Trophoblast cell (in vitro differentiated cells and primary cell): ENCODE data around the gene ROCK2.
"Not testable (repeated sequence)": the region's sequence is repeated elsewhere in the genome, so short reads cannot be mapped to it uniquely, and the experiment has no call there.

Experiments
- DNase-seq, 2 donors: peaks; one replicate each; pipeline ENCODE4 v3.0.0-alpha.2; 2016
- H2AFZ ChIP-seq: 2 replicates; pipeline ENCODE4 v1.6.1; 2013; ENCODE audit warnings: low read length, moderate library complexity, mild to moderate bottlenecking; ENCODE audit not compliant: insufficient read depth, poor library complexity
- H2AK5ac ChIP-seq: 2 replicates; pipeline ENCODE4 v1.6.1; 2013; ENCODE audit warnings: mild to moderate bottlenecking, low read length
- H2BK120ac ChIP-seq: 2 replicates; pipeline ENCODE4 v1.6.1; 2013; ENCODE audit warnings: low read length, mild to moderate bottlenecking, moderate library complexity; ENCODE audit not compliant: insufficient read depth, poor library complexity
- H2BK12ac ChIP-seq: 2 replicates; pipeline ENCODE4 v1.6.1; 2013; ENCODE audit warnings: mild to moderate bottlenecking, low read length, moderate library complexity
- H2BK5ac ChIP-seq: 2 replicates; pipeline ENCODE4 v1.6.1; 2013; ENCODE audit warnings: low read length, low read depth, moderate library complexity, mild to moderate bottlenecking; ENCODE audit not compliant: poor library complexity
- H3K14ac ChIP-seq: 2 replicates; pipeline ENCODE4 v1.6.1; 2013; ENCODE audit warnings: mild to moderate bottlenecking, low read length
- H3K18ac ChIP-seq: 2 replicates; pipeline ENCODE4 v1.6.1; 2013; ENCODE audit warnings: mild to moderate bottlenecking, low read length
- H3K23ac ChIP-seq: 2 replicates; pipeline ENCODE4 v1.6.1; 2013; ENCODE audit warnings: low read length
- H3K27ac ChIP-seq: 2 replicates; pipeline ENCODE4 v1.5.1; 2013; ENCODE audit warnings: low read depth, mild to moderate bottlenecking, inconsistent platforms, low read length, moderate library complexity
- H3K27me3 ChIP-seq: 2 replicates; pipeline ENCODE4 v1.6.1; 2013; ENCODE audit warnings: inconsistent platforms, mild to moderate bottlenecking, low read length, moderate library complexity; ENCODE audit not compliant: insufficient read depth
- H3K36me3 ChIP-seq, 2 experiments: 1 replicate in 1 of 2; 2 replicates in 1 of 2; pipeline ENCODE4 v1.6.1; 2013; ENCODE audit warnings: low read length in 2 of 2, mild to moderate bottlenecking in 2 of 2, moderate library complexity in 1 of 2; ENCODE audit not compliant: insufficient read depth in 2 of 2, control insufficient read depth in 1 of 2
- H3K4ac ChIP-seq: 2 replicates; pipeline ENCODE4 v1.6.1; 2013; ENCODE audit warnings: low read depth, mild to moderate bottlenecking, low read length, moderate library complexity
- H3K4me1 ChIP-seq, 2 experiments: 1 replicate in 1 of 2; 2 replicates in 1 of 2; pipeline ENCODE4 v1.6.1; 2013; ENCODE audit warnings: low read length in 2 of 2, mild to moderate bottlenecking in 2 of 2, moderate library complexity in 1 of 2; ENCODE audit not compliant: insufficient read depth in 2 of 2, control insufficient read depth in 1 of 2
- H3K4me2 ChIP-seq: 2 replicates; pipeline ENCODE4 v1.6.1; 2013; ENCODE audit warnings: inconsistent platforms, mild to moderate bottlenecking, low read length, moderate library complexity
- H3K4me3 ChIP-seq: 2 replicates; pipeline ENCODE4 v1.5.1; 2013; ENCODE audit warnings: mild to moderate bottlenecking, low read depth, low read length, inconsistent platforms
- H3K79me1 ChIP-seq: one replicate; pipeline ENCODE4 v1.6.1; 2013; ENCODE audit warnings: low read length
- H3K79me2 ChIP-seq: 2 replicates; pipeline ENCODE4 v1.6.1; 2013; ENCODE audit warnings: low read length, mild to moderate bottlenecking; ENCODE audit not compliant: control insufficient read depth, insufficient read depth, poor library complexity
- H3K9ac ChIP-seq: 2 replicates; pipeline ENCODE4 v1.6.1; 2013; ENCODE audit warnings: mild to moderate bottlenecking, low read length
- H3K9me3 ChIP-seq: 2 replicates; pipeline ENCODE4 v1.6.1; 2013; ENCODE audit warnings: low read depth, mild to moderate bottlenecking, control low read depth, inconsistent platforms, low read length; ENCODE audit not compliant: insufficient read depth
- H4K12ac ChIP-seq: 2 replicates; pipeline ENCODE4 v1.6.1; 2013; ENCODE audit warnings: low read depth, mild to moderate bottlenecking, low read length, moderate library complexity
- H4K8ac ChIP-seq: 2 replicates; pipeline ENCODE4 v1.6.1; 2013; ENCODE audit warnings: low read depth, mild to moderate bottlenecking, low read length, moderate library complexity
- H4K91ac ChIP-seq: one replicate; pipeline ENCODE4 v1.6.1; 2013; ENCODE audit warnings: low read depth, mild to moderate bottlenecking, low read length, moderate library complexity
- WGBS: extraction: QIAGEN DNeasy Blood & Tissue Kit; methylation state at CpG from one replicate; pipeline ENCODE4 v1.1.7; 2013; ENCODE audit warnings: missing lambda C conversion rate; ENCODE audit not compliant: insufficient read length, insufficient coverage; ENCODE audit errors: extremely low coverage; 5-methylcytosine and 5-hydroxymethylcytosine counted together

ROCK2 gene

DNA sequence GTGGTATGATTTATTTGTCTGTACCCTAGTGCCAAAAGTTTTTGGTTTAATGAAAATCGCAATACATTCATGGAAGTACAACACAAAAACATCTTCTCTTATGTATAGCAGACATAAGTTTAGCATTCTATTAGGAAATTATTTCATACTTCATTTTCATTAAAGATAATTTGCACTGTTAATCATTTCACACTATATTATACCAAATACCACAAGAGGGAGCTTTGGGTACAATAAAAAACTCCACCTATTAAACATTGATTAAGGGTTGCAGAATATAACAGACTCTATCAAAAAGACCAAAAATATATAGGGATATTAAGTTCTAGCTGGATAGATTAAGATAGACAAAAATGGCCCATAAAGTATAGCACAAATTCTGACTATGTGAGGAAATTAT is 110.1 kb downstream of the ROCK2 start:
- no peak for DNase-seq
- H3K9ac ChIP-seq, result no peak overlapping the region
- H3K79me2 ChIP-seq, result no peaks in the 10 kb centered on the region
- H3K23ac ChIP-seq, result no peak overlapping the region
- no CpG with 5 or more reads among the region's 1 CpG for WGBS
- no peak overlapping the region for H2AFZ ChIP-seq
- H3K27ac ChIP-seq, result no peak overlapping the region
- H2BK12ac ChIP-seq, result no peak overlapping the region
- H4K91ac ChIP-seq, result no peak overlapping the region
- H3K18ac ChIP-seq, result no peak overlapping the region
- no peaks in the 10 kb centered on the region for H3K27me3 ChIP-seq
- no peak overlapping the region for H2AK5ac ChIP-seq
- no peak overlapping the region for H3K4me3 ChIP-seq
- no peak overlapping the region for H4K8ac ChIP-seq
- no peak overlapping the region for H2BK5ac ChIP-seq
- no peaks in the 10 kb centered on the region for H3K79me1 ChIP-seq
- H3K4me1 ChIP-seq, result no peaks in the 10 kb centered on the region
- no peak overlapping the region for H3K14ac ChIP-seq
- no peak overlapping the region for H2BK120ac ChIP-seq
- H4K12ac ChIP-seq, result no peak overlapping the region
- peaks cover 0 to 3% of the 10 kb centered on the region in 2 experiments for H3K36me3 ChIP-seq
- H3K4me2 ChIP-seq, result no peak overlapping the region
- no peak overlapping the region for H3K4ac ChIP-seq
- peaks cover 2% of the 10 kb centered on the region for H3K9me3 ChIP-seq

DNA sequence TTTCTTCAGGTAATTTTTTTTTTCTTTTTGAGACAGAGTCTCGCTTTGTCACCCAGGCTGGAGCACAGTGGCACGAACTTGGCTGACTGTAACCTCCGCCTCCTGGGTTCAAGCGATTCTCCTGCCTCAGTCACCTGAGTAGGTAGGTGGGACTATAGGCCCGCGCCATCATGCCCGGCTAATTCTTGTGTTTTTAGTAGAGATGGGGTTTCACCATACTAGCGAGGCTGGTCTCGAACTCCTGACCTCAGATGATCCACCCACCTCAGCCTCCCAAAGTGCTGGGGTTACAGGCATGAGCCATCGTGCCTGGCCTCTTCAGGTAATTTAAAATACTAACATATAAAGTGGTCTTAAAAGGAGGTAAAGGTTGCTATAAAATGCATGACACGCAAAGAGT is 113.2 kb downstream of the ROCK2 start:
- H3K4me3 ChIP-seq, H3K14ac ChIP-seq, H3K27me3 ChIP-seq, H2BK120ac ChIP-seq, H4K12ac ChIP-seq, H2BK5ac ChIP-seq, H3K79me2 ChIP-seq, H3K23ac ChIP-seq, H3K4me1 ChIP-seq, H3K9ac ChIP-seq, H2AFZ ChIP-seq, H3K18ac ChIP-seq, H4K8ac ChIP-seq, H3K9me3 ChIP-seq, DNase-seq, H3K4ac ChIP-seq, H4K91ac ChIP-seq, H2AK5ac ChIP-seq, H3K79me1 ChIP-seq, H3K27ac ChIP-seq, H2BK12ac ChIP-seq, H3K36me3 ChIP-seq, H3K4me2 ChIP-seq: not testable (repeated sequence)
- no CpG with 5 or more reads among the region's 11 CpGs for WGBS

DNA sequence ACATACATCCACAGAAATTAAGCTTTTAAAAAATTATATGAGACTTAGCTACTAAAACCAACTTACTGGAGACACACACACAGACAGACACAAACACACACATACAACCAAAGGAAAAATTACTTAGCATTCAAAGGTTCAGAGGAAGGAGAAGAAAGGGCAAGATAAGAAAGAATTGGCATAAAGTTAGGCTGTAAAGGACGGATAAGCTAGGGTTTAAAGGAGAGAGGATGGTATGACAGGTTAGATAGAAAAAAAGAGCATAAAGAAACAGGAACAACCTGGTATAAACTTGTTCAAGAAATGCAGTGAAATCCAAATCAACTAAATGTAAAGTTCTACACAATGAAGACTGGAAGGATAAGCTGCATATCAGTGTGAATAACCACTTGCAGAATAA is 115.7 kb downstream of the ROCK2 start:
- Histone ChIP-seq H2BK120ac (no peak overlapping the region), H3K79me2 (no peaks in the 10 kb centered on the region), H3K27ac (no peak overlapping the region), H3K36me3 (peaks cover 0 to 3% of the 10 kb centered on the region in 2 experiments), H3K79me1 (no peaks in the 10 kb centered on the region), H3K18ac (no peak overlapping the region), H2BK5ac (no peak overlapping the region), H4K91ac (no peak overlapping the region), H3K4me3 (no peak overlapping the region), H3K27me3 (no peaks in the 10 kb centered on the region), H3K9ac (no peak overlapping the region), H4K12ac (no peak overlapping the region), H3K14ac (no peak overlapping the region), H3K4me2 (no peak overlapping the region), H3K4me1 (no peaks in the 10 kb centered on the region), H2AFZ (no peak overlapping the region), H3K4ac (no peak overlapping the region), H2BK12ac (no peak overlapping the region), H2AK5ac (no peak overlapping the region), H3K23ac (no peak overlapping the region), H3K9me3 (peaks cover 2% of the 10 kb centered on the region), H4K8ac (no peak overlapping the region)
- WGBS, result no CpG with 5 or more reads among the region's 1 CpG
- DNase-seq, result no peak

GRCh38 chr2:11227595-11227994 is 116.8 kb downstream of the ROCK2 start:
- Histone ChIP-seq H3K36me3 (peaks cover 0 to 3% of the 10 kb centered on the region in 2 experiments), H3K4me2 (no peak overlapping the region), H3K79me2 (no peaks in the 10 kb centered on the region), H3K18ac (no peak overlapping the region), H2BK120ac (no peak overlapping the region), H3K27ac (no peak overlapping the region), H2AFZ (no peak overlapping the region), H3K4me3 (no peak overlapping the region), H4K8ac (no peak overlapping the region), H2AK5ac (no peak overlapping the region), H2BK5ac (no peak overlapping the region), H2BK12ac (no peak overlapping the region), H3K4me1 (no peaks in the 10 kb centered on the region), H3K14ac (no peak overlapping the region), H3K9ac (no peak overlapping the region), H4K12ac (no peak overlapping the region), H3K23ac (no peak overlapping the region), H4K91ac (no peak overlapping the region), H3K4ac (no peak overlapping the region), H3K9me3 (peaks cover 2% of the 10 kb centered on the region), H3K27me3 (no peaks in the 10 kb centered on the region), H3K79me1 (no peaks in the 10 kb centered on the region)
- no peak for DNase-seq

DNA sequence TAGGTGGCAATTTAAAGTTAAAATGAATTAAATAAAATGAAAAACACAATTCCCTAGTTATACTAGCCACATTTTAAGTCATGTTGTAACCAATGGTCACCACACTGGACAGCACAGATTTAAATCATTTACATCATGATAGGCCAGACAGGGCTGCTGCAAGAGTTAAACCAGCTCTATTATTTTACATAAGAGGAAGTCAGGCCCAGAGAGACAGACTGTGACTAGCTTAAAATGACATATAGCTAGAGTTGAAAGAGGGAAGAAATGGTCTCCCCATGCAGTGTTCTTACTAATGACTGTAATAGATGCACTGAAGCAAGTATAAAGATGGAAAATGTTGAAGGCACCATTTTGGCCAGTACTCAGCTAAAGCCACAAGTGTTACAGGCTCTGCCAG is 119.5 kb downstream of the ROCK2 start:
- no peak overlapping the region for H4K12ac ChIP-seq
- H3K36me3 ChIP-seq, result peaks cover under 1 to 6% of the 10 kb centered on the region in 2 experiments
- no peak overlapping the region for H3K4ac ChIP-seq
- no peak for DNase-seq
- no peak overlapping the region for H2BK12ac ChIP-seq
- no peak overlapping the region for H2AFZ ChIP-seq
- no peak overlapping the region for H3K14ac ChIP-seq
- no peak overlapping the region for H2BK5ac ChIP-seq
- no peak overlapping the region for H3K18ac ChIP-seq
- no peaks in the 10 kb centered on the region for H3K9me3 ChIP-seq
- no peak overlapping the region for H3K4me2 ChIP-seq
- no peaks in the 10 kb centered on the region for H3K79me2 ChIP-seq
- H3K4me1 ChIP-seq, result no peaks in the 10 kb centered on the region
- H3K79me1 ChIP-seq, result no peaks in the 10 kb centered on the region
- no peak overlapping the region for H2AK5ac ChIP-seq
- no peak overlapping the region for H3K27ac ChIP-seq
- no peaks in the 10 kb centered on the region for H3K27me3 ChIP-seq
- H2BK120ac ChIP-seq, result no peak overlapping the region
- no peak overlapping the region for H3K9ac ChIP-seq
- H3K4me3 ChIP-seq, result no peak overlapping the region
- H3K23ac ChIP-seq, result no peak overlapping the region
- no peak overlapping the region for H4K8ac ChIP-seq
- no peak overlapping the region for H4K91ac ChIP-seq
